Adrenal gland (tissue), 5 donors: Measurements from ENCODE around the gene COL15A1.

Experiments
- CTCF ChIP-seq, 6 experiments: fragments of 450-650 bp in 4 of 6; fragments of 200-600 bp in 2 of 6; sonication (generic) in 1 of 6; IDR thresholded peaks; 1 replicate in 5 of 6; 2 replicates in 1 of 6; pipeline versions ENCODE4 v1.5.1 to v1.8.0; 2016 to 2021; ENCODE audit warnings: antibody characterized with exemption in 6 of 6, mild to moderate bottlenecking in 2 of 6, moderate library complexity in 1 of 6
- POLR2A ChIP-seq, 2 donors: fragments of 450-650 bp; IDR thresholded peaks; one replicate each; pipeline ENCODE4 v1.6.1; 2017; ENCODE audit warnings: antibody characterized with exemption in 2 of 2, mild to moderate bottlenecking in 2 of 2, moderate library complexity in 1 of 2
- donor health status: DM: no; HTN: no; CAD: no.

- TF ChIP-seq CTCF (IDR thresholded peaks at IDR 0.05): no peak
- no peak for TF ChIP-seq POLR2A (IDR thresholded peaks at IDR 0.05)
These were observed 37.2 kb upstream of the COL15A1 start for GRCh38 chr9:98906273-98907040.
